K562 (cell line): ENCODE measurements around the gene IQCE. TPM values are rescaled to one million over a fixed set of nuclear protein-coding genes. Genes with fewer than 3 reads are reported as not detected.
A peak's percentile ranks its signal among the peaks of the same experiment; 100 is the strongest.

Source experiments
- BACH1 ChIP-seq: fragments of 200-800 bp; sonication (Bioruptor generic); IDR thresholded peaks from 2 replicates; pipeline ENCODE4 v1.6.1; 2016; ENCODE audit warnings: missing genetic modification characterization, missing compliant biosample characterization
- FOXP4 ChIP-seq: sonication (generic); formaldehyde crosslinking; IDR thresholded peaks from 2 replicates; pipeline ENCODE4 v1.8.0; 2022; ENCODE audit warnings: mild to moderate bottlenecking, missing genetic modification reagents, borderline replicate concordance
- HNRNPL ChIP-seq: fragments of 200-400 bp; formaldehyde crosslinking; IDR thresholded peaks from 2 replicates; pipeline ENCODE4 v1.6.1; 2017; ENCODE audit warnings: low read depth, mild to moderate bottlenecking, low read length
- ILF3 ChIP-seq: fragments of 450-650 bp; IDR thresholded peaks from 2 replicates; pipeline ENCODE4 v1.6.1; 2018; ENCODE audit warnings: antibody characterized with exemption, mild to moderate bottlenecking, moderate library complexity, borderline replicate concordance
- IRF2 ChIP-seq: sonication (generic); formaldehyde crosslinking; IDR thresholded peaks from 2 replicates; pipeline ENCODE4 v1.8.1; 2022; ENCODE audit warnings: mild to moderate bottlenecking, missing genetic modification reagents
- MCM2 ChIP-seq: fragments of 450-650 bp; IDR thresholded peaks from 2 replicates; pipeline ENCODE4 v1.6.1; 2017; ENCODE audit warnings: low read depth, mild to moderate bottlenecking
- MCM5 ChIP-seq: fragments of 450-650 bp; IDR thresholded peaks from 2 replicates; pipeline ENCODE4 v1.6.1; 2016; ENCODE audit warnings: low read depth
- MCM7 ChIP-seq, 2 experiments: fragments of 450-650 bp; IDR thresholded peaks; 2 replicates each; pipeline ENCODE4 v1.6.1; 2016 to 2018
- MITF ChIP-seq: IDR thresholded peaks from 2 replicates; pipeline ENCODE4 v1.6.1; 2014; ENCODE audit warnings: antibody characterized with exemption
- NCOA2 ChIP-seq, 2 experiments: fragments of 450-650 bp; IDR thresholded peaks; 2 replicates each; pipeline ENCODE4 v1.6.1; 2018; ENCODE audit warnings: mild to moderate bottlenecking in 2 of 2, moderate library complexity in 1 of 2; ENCODE audit not compliant: partially characterized antibody in 2 of 2
- PKNOX1 ChIP-seq: fragments of 450-650 bp; IDR thresholded peaks from 2 replicates; pipeline ENCODE4 v1.6.1; 2016
- SP2 ChIP-seq: IDR thresholded peaks from 2 replicates; pipeline ENCODE4 v1.6.1; 2011; ENCODE audit warnings: mild to moderate bottlenecking, low read depth, low read length, moderate library complexity; ENCODE audit not compliant: poor library complexity, severe bottlenecking; ENCODE audit errors: extremely low read depth
- TAF9B ChIP-seq: fragments of 450-650 bp; IDR thresholded peaks from 2 replicates; pipeline ENCODE4 v1.6.1; 2018; ENCODE audit warnings: mild to moderate bottlenecking; ENCODE audit not compliant: partially characterized antibody
- ZC3H4 ChIP-seq: sonication (generic); formaldehyde crosslinking; IDR thresholded peaks from 2 replicates; pipeline ENCODE4 v1.9.0; 2021; ENCODE audit warnings: missing genetic modification reagents, borderline replicate concordance
- ZNF197 ChIP-seq: fragments of 200-800 bp; sonication (Bioruptor generic); IDR thresholded peaks from 2 replicates; pipeline ENCODE4 v1.6.1; 2016; ENCODE audit warnings: low read depth, missing genetic modification characterization, missing compliant biosample characterization
- ZNF277 ChIP-seq: fragments of 250-450 bp; sonication (Bioruptor Pico); IDR thresholded peaks from 2 replicates; pipeline ENCODE4 v1.8.0; 2022; ENCODE audit warnings: inconsistent platforms, mild to moderate bottlenecking, moderate library complexity, borderline replicate concordance
- polyA plus RNA-seq, 8 experiments: library from polyadenylated mRNA; depleted of rRNA in 4 of 8; stranded (reverse) in 5 of 8; unstranded in 3 of 8; fragments of >200 nt; fragmentation: Nextera tagmentation in 2 of 8; fragmentation: Illumina TruSeq in 1 of 8; extraction: Ambion mirVana in 2 of 8; extraction: Trizol in 1 of 8; gene quantifications; 2 replicates each; pipeline versions ENCODE4 v1.2.1 to v1.2.3, GENCODE V29; 2011 to 2014; ENCODE audit warnings: inconsistent platforms in 1 of 8, missing spikeins in 1 of 8
- total RNA-seq, 7 experiments: library from RNA; depleted of rRNA in 6 of 7; stranded (reverse); fragments of >200 nt in 6 of 7; fragmentation: Illumina TruSeq in 2 of 7; extraction: Trizol in 2 of 7; gene quantifications; 2 replicates each; pipeline versions ENCODE4 v1.2.1 to v1.2.3, GENCODE V29; 2011 to 2021; ENCODE audit warnings: low replicate concordance in 1 of 7
- TF ChIP-seq, protein P1 (sequence below): sonication (generic); formaldehyde crosslinking; IDR thresholded peaks from 2 replicates; pipeline ENCODE4 v1.9.0; 2022; ENCODE audit warnings: mild to moderate bottlenecking, missing genetic modification reagents
- TF ChIP-seq, protein P2 (sequence below): fragments of 250-450 bp; sonication (Bioruptor Pico); IDR thresholded peaks from 2 replicates; pipeline ENCODE4 v1.4.0; 2020; ENCODE audit warnings: mild to moderate bottlenecking

Gene IQCE
- total and polyA plus RNA-seq, 9 of the 15 experiments (the other 6 are each of a cell fraction or from before 2014, with no cell fraction given), result 0.18 to 8.5 (median 4.2) TPM

DNA sequence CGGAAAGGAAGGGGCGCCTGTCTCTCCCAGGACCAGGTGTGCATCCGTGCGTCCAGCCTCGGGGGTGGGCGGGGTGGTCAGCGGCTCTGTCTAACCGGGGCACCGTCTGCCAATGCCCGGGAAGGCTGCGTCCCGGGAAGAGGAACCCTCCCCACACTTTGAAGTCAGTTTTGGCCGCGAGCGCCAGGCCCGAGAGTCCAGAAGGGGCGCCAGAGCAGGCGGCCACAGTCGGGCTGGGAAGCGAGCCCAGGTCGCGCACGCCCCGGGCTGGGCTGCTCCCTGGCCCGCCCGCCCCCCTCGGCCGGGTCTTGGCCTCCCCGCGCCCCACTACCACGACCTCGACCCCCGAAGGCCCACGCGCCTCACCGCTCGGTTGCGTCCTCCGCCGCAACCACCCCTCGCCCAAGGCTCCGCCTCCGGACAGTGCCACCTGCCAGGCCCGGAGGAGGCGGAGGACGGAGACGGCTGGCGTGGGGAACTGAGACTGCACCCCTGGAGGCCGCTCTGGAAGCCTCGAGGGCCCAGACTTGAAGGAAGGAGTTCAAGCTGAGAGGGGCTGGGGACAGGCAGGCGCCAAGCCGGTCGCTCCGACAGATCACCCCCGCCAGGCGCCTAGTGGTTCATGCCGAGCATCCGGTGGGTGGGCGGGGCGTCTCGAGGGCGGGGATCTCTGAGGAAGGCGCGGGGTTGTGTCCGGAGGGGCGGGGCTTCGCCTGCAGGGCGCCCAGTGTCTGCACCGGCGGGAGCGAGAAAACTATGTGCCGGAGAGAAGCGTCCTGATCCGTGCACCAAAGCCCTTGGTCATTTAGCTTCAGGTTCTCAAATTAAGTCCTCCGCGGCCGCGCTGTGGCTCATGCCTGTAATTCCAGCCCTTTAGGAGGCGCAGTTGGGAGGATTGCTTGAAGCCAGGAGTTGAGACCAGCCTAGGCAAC lies 3.4 kb upstream of the IQCE start, which contains the start of gene BRAT1 (continued):
- TF ChIP-seq, protein P1, sequence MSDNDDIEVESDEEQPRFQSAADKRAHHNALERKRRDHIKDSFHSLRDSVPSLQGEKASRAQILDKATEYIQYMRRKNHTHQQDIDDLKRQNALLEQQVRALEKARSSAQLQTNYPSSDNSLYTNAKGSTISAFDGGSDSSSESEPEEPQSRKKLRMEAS (CRISPR knock-in tag), result peak; percentile 61
- no peak for TF ChIP-seq MITF
- TF ChIP-seq PKNOX1, result no peak
- TF ChIP-seq IRF2 (CRISPR knock-in tag), result no peak
- no peak for TF ChIP-seq MCM2
- no peak for TF ChIP-seq HNRNPL
- no peak for TF ChIP-seq MCM5
- TF ChIP-seq NCOA2 (IDR thresholded peaks at IDR 0.05; ENCODE audit: partially characterized antibody in 2 of 2), result no peak
- no peak for TF ChIP-seq TAF9B
- TF ChIP-seq, protein P2, sequence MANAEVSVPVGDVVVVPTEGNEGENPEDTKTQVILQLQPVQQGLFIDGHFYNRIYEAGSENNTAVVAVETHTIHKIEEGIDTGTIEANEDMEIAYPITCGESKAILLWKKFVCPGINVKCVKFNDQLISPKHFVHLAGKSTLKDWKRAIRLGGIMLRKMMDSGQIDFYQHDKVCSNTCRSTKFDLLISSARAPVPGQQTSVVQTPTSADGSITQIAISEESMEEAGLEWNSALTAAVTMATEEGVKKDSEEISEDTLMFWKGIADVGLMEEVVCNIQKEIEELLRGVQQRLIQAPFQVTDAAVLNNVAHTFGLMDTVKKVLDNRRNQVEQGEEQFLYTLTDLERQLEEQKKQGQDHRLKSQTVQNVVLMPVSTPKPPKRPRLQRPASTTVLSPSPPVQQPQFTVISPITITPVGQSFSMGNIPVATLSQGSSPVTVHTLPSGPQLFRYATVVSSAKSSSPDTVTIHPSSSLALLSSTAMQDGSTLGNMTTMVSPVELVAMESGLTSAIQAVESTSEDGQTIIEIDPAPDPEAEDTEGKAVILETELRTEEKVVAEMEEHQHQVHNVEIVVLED (CRISPR knock-in tag), result peak; percentile 24; the same call in 1 of the 2 replicates
- no peak for TF ChIP-seq ZNF277
- TF ChIP-seq BACH1, result no peak
- no peak for TF ChIP-seq SP2
- 0 out of 2 replicates have a peak, but pooled peaks have one; percentile 40 for TF ChIP-seq FOXP4 (CRISPR knock-in tag)
- no peak for TF ChIP-seq ZC3H4
- TF ChIP-seq ZNF197 (CRISPR knock-in tag), result no peak
- TF ChIP-seq ILF3, result no peak; the same call in 1 of the 2 replicates
- TF ChIP-seq MCM7 (IDR thresholded peaks at IDR 0.05), result no peak
